CD14-positive monocyte (primary cell): ENCODE results near the gene CENATAC. TPM values are rescaled to one million over a fixed set of nuclear protein-coding genes. Genes with fewer than 3 reads are reported as not detected.

Source experiments
- DNase-seq, 3 donors: peaks; one replicate each; pipeline ENCODE4 v3.0.0-alpha.2; 2011 to 2022
- H2AFZ ChIP-seq: 2 replicates; pipeline ENCODE4 v1.6.0; 2012; ENCODE audit warnings: mild to moderate bottlenecking, low read depth, low read length, inconsistent platforms; ENCODE audit not compliant: insufficient read depth, poor library complexity, severe bottlenecking
- H3K27ac ChIP-seq, 2 donors: 1 replicate in 1 of 2; 2 replicates in 1 of 2; pipeline ENCODE4 v1.5.1; 2012 to 2013; ENCODE audit warnings: low read length in 2 of 2, control low read depth in 1 of 2, inconsistent platforms in 1 of 2, low read depth in 1 of 2, mild to moderate bottlenecking in 1 of 2
- H3K27me3 ChIP-seq, 2 donors: one replicate each; pipeline versions ENCODE4 v1.6.0 to v1.6.1; 2011 to 2013; ENCODE audit warnings: low read length in 2 of 2; ENCODE audit not compliant: control insufficient read depth in 2 of 2, insufficient read depth in 2 of 2
- H3K36me3 ChIP-seq, 2 donors: replicated peaks in 1 of 2; 1 replicate in 1 of 2; 2 replicates in 1 of 2; pipeline versions ENCODE4 v1.5.1 to v1.6.1; 2012 to 2013; ENCODE audit warnings: low read length in 2 of 2, control low read depth in 1 of 2, inconsistent platforms in 1 of 2, mild to moderate bottlenecking in 1 of 2; ENCODE audit not compliant: insufficient read depth in 2 of 2, control insufficient read depth in 1 of 2
- H3K4me1 ChIP-seq, 2 donors: 1 replicate in 1 of 2; 2 replicates in 1 of 2; pipeline versions ENCODE4 v1.5.1 to v1.6.1; 2012 to 2013; ENCODE audit warnings: low read length in 2 of 2, control low read depth in 1 of 2, inconsistent platforms in 1 of 2, mild to moderate bottlenecking in 1 of 2, moderate library complexity in 1 of 2; ENCODE audit not compliant: insufficient read depth in 2 of 2, control insufficient read depth in 1 of 2
- H3K4me2 ChIP-seq: replicated peaks from 2 replicates; pipeline ENCODE3; 2012; ENCODE audit warnings: low read length, moderate library complexity, mild to moderate bottlenecking; ENCODE audit not compliant: poor library complexity, severe bottlenecking; ENCODE audit errors: extremely low read depth
- H3K4me3 ChIP-seq, 3 experiments: fragments of 200-600 bp in 1 of 3; sonication (generic) in 1 of 3; replicated peaks in 1 of 3; 1 replicate in 2 of 3; 2 replicates in 1 of 3; pipeline ENCODE4 v1.5.1; 2011 to 2013; ENCODE audit warnings: low read length in 3 of 3, mild to moderate bottlenecking in 3 of 3, control low read depth in 2 of 3, low read depth in 2 of 3, inconsistent platforms in 1 of 3, moderate library complexity in 1 of 3
- H3K79me2 ChIP-seq: 2 replicates; pipeline ENCODE4 v1.6.0; 2012; ENCODE audit warnings: mild to moderate bottlenecking, control low read depth, inconsistent platforms, low read length, moderate library complexity; ENCODE audit not compliant: insufficient read depth
- H3K9ac ChIP-seq: 2 replicates; pipeline ENCODE4 v1.6.0; 2017; ENCODE audit warnings: low read length, mild to moderate bottlenecking; ENCODE audit not compliant: insufficient read depth, poor library complexity, severe bottlenecking
- H3K9me3 ChIP-seq, 2 donors: replicated peaks in 1 of 2; 1 replicate in 1 of 2; 2 replicates in 1 of 2; pipeline versions ENCODE4 v1.5.1 to v1.6.1; 2012 to 2013; ENCODE audit warnings: low read length in 2 of 2, control low read depth in 1 of 2; ENCODE audit not compliant: control insufficient read depth in 1 of 2, insufficient read depth in 1 of 2
- H4K20me1 ChIP-seq: 2 replicates; pipeline ENCODE4 v1.6.0; 2012; ENCODE audit warnings: mild to moderate bottlenecking, low read length, control low read depth, moderate library complexity; ENCODE audit not compliant: insufficient read depth
- H3K27ac Mint-ChIP-seq, 7 donors: one replicate each; pipeline ENCODE4 v1.8.0; 2020; ENCODE audit warnings: mild to moderate bottlenecking in 7 of 7, mixed read lengths in 7 of 7, moderate library complexity in 6 of 7, inconsistent platforms in 2 of 7
- H3K27me3 Mint-ChIP-seq, 3 donors: one replicate each; pipeline ENCODE4 v1.8.0; 2021 to 2022; ENCODE audit warnings: low read depth in 3 of 3, mild to moderate bottlenecking in 3 of 3, mixed read lengths in 3 of 3, moderate library complexity in 3 of 3, inconsistent platforms in 1 of 3
- H3K36me3 Mint-ChIP-seq, 2 donors: one replicate each; pipeline ENCODE4 v1.8.0; 2020; ENCODE audit warnings: mixed read lengths in 2 of 2, inconsistent platforms in 1 of 2, mild to moderate bottlenecking in 1 of 2
- H3K4me1 Mint-ChIP-seq: one replicate; pipeline ENCODE4 v1.8.0; 2020; ENCODE audit warnings: mild to moderate bottlenecking, mixed read lengths
- H3K4me3 Mint-ChIP-seq, 2 donors: one replicate each; pipeline ENCODE4 v1.8.0; 2020; ENCODE audit warnings: mild to moderate bottlenecking in 2 of 2, mixed read lengths in 2 of 2, moderate library complexity in 1 of 2
- H3K9me3 Mint-ChIP-seq, 7 donors: one replicate each; pipeline ENCODE4 v1.8.0; 2020 to 2022; ENCODE audit warnings: mixed read lengths in 7 of 7, mild to moderate bottlenecking in 6 of 7, moderate library complexity in 6 of 7, inconsistent platforms in 2 of 7
- WGBS: methylation state at CpG from one replicate; pipeline ENCODE4 v1.1.5; 2013; ENCODE audit warnings: missing lambda C conversion rate; ENCODE audit not compliant: insufficient coverage; 5-methylcytosine and 5-hydroxymethylcytosine counted together
- intact Hi-C, 2 donors: fragments of 100-400 bp; cut with micrococcal nuclease; formaldehyde crosslinking; loops; one replicate each; pipeline versions ENCODE4 v1.15.0 to v1.15.1; 2023
- polyA plus RNA-seq, 3 donors: library from polyadenylated mRNA; depleted of rRNA in 1 of 3; unstranded in 2 of 3; stranded (reverse) in 1 of 3; fragments of 300-500 nt in 2 of 3; fragments of >200 nt in 1 of 3; fragmentation: Illumina TruSeq in 2 of 3; gene quantifications; 1 replicate in 2 of 3; 2 replicates in 1 of 3; pipeline ENCODE4 v1.2.3, GENCODE V29; 2012 to 2021
- TF ChIP-seq, protein P1 (sequence below): fragments of 200-600 bp; IDR thresholded peaks from one replicate; pipeline ENCODE4 v1.8.0; 2022; ENCODE audit warnings: antibody characterized with exemption, mild to moderate bottlenecking

The CENATAC gene
- polyA plus RNA-seq, 3 donors, result 2.7 to 47.8 (median 4.1) TPM

DNA sequence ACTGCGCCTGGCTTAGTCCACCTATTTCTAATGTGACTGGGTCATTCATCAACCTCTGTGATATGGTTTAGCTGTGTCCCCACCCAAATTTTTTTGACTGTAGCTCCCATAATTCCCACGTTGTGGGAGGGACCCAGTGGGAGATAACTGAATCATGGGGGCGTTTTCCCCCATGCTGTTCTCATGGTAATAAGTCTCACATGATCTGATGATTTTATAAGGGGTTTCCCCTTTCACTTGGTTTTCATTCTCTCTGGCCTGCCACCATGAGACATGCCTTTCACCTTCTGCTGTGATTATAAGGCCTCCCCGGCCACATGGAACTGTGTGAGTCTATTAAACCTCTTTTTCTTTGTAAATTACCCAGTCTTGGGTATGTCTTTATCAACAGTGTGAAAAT, 8.7 kb downstream of the CENATAC start:
- no peaks in the 10 kb centered on the region for H3K4me1 ChIP-seq
- TF ChIP-seq, protein P1, sequence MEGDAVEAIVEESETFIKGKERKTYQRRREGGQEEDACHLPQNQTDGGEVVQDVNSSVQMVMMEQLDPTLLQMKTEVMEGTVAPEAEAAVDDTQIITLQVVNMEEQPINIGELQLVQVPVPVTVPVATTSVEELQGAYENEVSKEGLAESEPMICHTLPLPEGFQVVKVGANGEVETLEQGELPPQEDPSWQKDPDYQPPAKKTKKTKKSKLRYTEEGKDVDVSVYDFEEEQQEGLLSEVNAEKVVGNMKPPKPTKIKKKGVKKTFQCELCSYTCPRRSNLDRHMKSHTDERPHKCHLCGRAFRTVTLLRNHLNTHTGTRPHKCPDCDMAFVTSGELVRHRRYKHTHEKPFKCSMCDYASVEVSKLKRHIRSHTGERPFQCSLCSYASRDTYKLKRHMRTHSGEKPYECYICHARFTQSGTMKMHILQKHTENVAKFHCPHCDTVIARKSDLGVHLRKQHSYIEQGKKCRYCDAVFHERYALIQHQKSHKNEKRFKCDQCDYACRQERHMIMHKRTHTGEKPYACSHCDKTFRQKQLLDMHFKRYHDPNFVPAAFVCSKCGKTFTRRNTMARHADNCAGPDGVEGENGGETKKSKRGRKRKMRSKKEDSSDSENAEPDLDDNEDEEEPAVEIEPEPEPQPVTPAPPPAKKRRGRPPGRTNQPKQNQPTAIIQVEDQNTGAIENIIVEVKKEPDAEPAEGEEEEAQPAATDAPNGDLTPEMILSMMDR, result no peak
- H3K36me3 ChIP-seq, result peaks cover 60 to 92% of the 10 kb centered on the region in 2 donors
- 90% methylated on average over 3 of the region's 4 CpGs for WGBS
- intact Hi-C loops, result no loop called here
- H3K36me3 Mint-ChIP-seq, result peaks cover 66 to 87% of the 10 kb centered on the region in 2 donors
- H3K9me3 ChIP-seq, result no peaks in the 10 kb centered on the region
- H3K27me3 ChIP-seq, result no peaks in the 10 kb centered on the region
- no peaks in the 10 kb centered on the region for H3K79me2 ChIP-seq
- no peak for DNase-seq
- no peak overlapping the region for H3K9ac ChIP-seq
- H2AFZ ChIP-seq, result no peak overlapping the region
- H3K4me3 Mint-ChIP-seq, result no peak overlapping the region
- H3K4me3 ChIP-seq, result no peak overlapping the region
- H3K27me3 Mint-ChIP-seq, result no peaks in the 10 kb centered on the region
- H3K27ac ChIP-seq, result no peak overlapping the region
- no peaks in the 10 kb centered on the region for H3K9me3 Mint-ChIP-seq
- H4K20me1 ChIP-seq, result no peaks in the 10 kb centered on the region
- H3K4me1 Mint-ChIP-seq, result no peaks in the 10 kb centered on the region
- peak overlapping the region in 1 of 7 donors; percentile 52 for H3K27ac Mint-ChIP-seq
- no peak overlapping the region for H3K4me2 ChIP-seq

DNA sequence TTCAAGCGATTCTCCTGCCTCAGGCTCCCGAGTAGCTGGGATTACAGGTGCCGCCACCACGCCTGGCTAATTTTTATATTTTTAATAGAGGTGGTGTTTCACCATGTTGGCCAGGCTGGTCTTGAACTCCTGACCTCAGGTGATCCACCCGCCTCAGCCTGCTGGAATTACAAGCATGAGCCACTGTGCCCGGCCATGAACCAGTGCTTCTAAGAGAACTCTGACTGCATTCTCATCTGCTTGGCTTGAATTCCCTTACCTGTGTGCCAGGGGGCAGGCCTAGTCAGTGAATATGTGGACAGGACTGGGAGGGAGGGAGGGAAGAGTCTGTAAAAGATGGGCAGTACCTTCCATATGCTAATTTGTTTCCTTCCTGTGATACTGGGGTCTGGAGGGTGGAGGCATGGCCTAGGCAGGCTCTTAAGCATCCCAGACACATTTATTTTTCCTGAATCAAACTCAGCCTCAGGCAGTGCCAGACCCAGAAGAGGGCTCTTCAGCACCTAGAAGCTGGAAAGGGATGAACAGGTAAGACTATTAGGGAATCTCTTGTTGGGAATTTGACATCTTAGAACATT, 13.6 kb downstream of the CENATAC start:
- intact Hi-C loops, result no loop called here
- no peak overlapping the region for H3K4me2 ChIP-seq
- no peak overlapping the region for H3K9ac ChIP-seq
- TF ChIP-seq, protein P1, result no peak
- Mint-ChIP-seq H3K9me3 (no peaks in the 10 kb centered on the region), H3K36me3 (peaks cover 71 to 90% of the 10 kb centered on the region in 2 donors), H3K27me3 (no peaks in the 10 kb centered on the region), H3K27ac (peak overlapping the region in 2 of 7 donors; percentile 21 to 58), H3K4me1 (peaks cover 3% of the 10 kb centered on the region), H3K4me3 (no peak overlapping the region)
- no peaks in the 10 kb centered on the region for H3K9me3 ChIP-seq
- no peak for DNase-seq
- H4K20me1 ChIP-seq, result no peaks in the 10 kb centered on the region
- peaks cover 2 to 4% of the 10 kb centered on the region in 2 donors for H3K4me1 ChIP-seq
- peaks cover 13% of the 10 kb centered on the region for H3K79me2 ChIP-seq
- no peak overlapping the region for H2AFZ ChIP-seq
- H3K27me3 ChIP-seq, result no peaks in the 10 kb centered on the region
- WGBS, result 100% methylated on average over 2 of the region's 6 CpGs
- peaks cover 73 to 93% of the 10 kb centered on the region in 2 donors for H3K36me3 ChIP-seq
- H3K27ac ChIP-seq, result no peak overlapping the region
- no peak overlapping the region for H3K4me3 ChIP-seq
